NCI-H748 (cell line): ENCODE results near the gene NTM.
"Not testable (repeated sequence)": the region's sequence is repeated elsewhere in the genome, so short reads cannot be mapped to it uniquely, and the experiment has no call there.

Experiments used
- DNase-seq: peaks from one replicate; lab custom pipeline; 2025; ENCODE audit not compliant: unreplicated experiment; lab: John Stamatoyannopoulos, UW

NTM gene

DNA sequence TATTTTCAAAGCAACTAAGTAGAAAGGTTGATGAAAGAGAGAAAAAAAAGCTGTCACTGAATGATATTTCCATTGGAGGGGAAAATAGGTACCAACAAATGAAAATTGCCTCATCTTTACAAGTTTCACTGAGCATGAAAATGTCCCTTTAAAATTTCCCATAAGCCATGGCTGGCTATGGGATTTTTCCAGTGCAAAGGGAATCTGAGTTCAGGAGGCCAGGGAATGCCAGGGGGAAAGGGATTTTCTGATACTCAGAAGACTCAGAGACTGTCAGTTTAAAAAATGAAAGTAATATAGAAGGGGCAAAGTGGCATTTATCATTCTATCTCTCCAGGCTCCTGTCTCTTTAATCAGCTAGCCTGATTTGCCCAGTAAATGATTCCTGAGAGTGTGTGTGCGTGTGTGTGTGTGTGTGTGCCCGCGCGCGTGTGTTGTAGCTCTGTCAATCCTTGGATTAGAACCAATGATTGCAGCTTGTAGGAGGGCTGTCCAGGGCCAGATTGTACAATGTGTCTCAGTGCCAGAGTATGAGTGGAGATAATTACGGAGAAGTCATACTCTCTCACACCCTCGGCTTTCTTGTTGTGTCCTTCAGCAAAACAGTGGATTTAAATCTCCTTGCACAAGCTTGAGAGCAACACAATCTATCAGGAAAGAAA is at the start of gene NTM:
NTM (plus strand) TSS at position 526 of the 662 bp plus-strand sequence.
- DNase-seq: peak; percentile 75

DNA sequence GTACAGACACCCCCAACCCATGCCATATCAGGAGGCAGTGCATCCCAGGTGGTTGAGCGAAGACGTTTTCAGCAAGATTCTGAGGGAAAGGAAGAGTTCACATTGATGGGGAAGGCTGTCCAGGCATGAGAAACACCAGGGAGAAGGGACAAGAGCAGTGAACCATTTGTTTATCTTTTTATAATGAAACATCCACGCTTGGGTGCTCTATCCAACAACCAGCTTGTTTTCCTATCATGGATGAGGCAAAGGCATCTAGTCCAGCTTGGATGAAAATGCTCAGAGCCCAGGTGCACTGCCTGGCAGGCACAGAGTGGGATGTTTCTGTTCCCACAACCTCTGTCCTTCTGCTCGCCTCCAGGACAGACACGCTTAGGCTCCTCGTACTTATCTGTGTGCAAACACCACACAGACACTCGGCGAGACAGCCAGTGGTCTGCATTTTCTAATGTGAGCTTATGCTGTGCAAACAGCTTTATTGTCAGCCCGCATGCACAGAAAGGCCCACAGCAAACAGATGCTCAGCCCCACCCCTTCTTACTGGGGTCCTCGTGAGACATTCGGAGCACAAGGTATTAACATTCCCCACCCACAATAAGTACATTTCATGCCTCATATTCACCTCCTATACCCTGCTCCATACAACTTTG is 45.4 kb upstream of the NTM start:
- peak; percentile 87 for DNase-seq

DNA sequence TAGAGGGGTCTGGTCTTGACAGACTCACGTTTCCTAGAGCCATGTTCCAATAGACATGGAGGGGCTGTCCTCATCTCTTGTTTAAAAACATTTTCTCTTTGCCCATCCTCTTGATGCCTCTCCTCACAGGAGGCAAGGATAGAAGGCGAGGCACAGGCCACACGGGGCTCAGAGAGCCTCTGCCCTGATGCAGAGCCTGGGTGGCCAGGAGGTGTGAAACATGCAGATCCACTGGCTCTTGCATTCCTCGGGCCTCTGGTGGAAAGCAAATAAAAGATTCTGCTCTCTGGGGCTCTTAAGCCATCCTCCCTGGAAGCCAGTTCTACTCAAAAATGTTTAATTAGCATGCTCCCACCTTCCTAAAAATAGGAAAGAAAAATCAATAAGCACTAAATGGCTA is 43.6 kb upstream of the NTM start:
- no peak for DNase-seq

DNA sequence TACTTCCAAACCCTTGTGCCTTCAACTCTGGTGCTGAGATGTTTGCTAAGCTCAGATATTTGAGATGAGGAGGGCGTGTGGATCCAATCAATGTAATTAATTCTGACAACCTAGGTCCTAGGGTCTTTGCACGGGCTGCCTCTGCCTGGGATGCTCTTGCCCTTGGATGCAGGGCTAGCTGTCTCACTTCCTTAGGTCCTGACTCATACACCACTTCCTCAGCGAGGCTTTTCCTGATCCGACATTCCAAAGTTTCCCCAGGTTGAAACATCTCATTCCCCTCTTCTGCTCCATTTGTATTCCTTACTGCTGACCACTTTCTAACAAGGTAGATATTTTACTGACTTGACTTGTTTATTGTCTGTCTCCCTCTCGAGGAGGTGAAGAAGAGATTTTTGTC is 43.0 kb upstream of the NTM start:
- DNase-seq: no peak

DNA sequence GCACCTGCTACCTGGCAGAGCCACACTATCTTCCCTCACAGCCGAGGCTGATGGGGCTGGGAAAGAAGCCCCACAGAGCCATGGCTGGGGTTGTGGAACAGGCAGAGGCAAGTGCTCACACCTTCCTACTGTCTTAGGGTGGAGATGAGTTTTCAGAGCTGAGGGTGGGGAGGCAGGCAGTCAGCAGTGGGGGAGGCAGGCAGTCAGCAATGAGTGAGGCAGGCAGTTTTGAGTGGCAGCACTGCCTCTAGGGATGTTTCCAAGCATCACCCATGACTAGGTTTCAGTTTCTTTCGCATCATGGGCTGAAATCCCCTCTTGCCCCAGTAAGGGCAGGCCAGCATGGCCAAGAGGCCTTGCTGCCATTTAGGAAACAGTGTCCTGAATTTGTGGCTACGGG is 41.6 kb upstream of the NTM start:
- DNase-seq: no peak

DNA sequence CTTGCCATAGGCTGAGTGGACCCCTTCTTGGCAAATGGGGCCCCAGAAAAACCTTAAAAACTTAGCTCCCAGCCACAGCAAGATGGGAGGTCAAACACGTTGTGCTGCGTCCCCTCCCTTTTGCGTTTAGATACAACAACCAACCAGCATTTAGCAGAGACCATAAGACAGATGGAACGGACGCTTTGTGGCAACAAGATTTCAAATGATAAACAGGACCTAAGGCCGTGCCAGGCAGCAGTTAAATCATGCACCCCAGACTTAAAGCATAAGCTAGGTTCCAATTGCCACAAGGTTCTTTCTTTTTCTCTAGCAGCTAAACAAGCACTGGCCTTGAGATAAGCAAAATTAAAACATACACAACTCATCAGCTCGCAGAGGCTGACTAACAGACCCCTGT is 39.4 kb upstream of the NTM start:
- DNase-seq: no peak

DNA sequence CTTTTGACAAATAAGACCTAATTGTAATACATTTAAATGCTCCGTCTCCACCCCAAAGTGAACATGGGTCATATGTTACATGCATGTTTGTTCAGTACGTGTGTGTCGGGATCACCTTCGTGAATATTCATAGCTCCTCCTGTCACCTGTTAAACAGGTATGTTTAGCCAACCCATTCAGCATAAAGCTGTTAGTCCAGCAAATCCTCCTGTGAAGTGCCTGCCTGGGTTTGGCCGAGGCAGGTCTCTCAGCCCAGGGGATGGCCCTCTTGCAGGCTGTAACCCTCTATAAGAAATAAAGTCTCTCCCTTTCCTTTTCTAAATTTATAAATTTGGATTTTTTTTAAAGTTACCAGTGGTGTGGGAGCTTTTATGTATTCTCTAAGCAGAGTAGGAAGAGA is 38.9 kb upstream of the NTM start:
- DNase-seq: no peak

DNA sequence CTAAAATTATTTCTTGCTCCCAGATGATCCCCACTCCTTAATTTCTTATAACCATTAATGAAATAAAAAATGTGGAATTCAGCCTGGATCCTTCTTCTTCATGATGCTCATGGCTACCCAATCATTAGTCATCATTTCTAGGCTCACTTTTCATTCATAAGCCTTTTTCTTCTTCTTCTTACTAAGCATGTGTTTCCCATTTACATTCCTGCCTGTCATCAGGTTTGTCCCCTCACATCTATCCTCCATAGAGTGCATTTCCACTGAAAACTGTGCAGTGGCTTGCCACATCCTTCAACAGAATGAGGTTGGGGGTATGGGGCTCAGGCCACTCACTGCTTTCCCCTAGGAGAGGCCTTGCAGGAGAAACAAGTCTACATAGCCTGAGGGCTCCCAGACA is 35.8 kb upstream of the NTM start:
- no peak for DNase-seq

DNA sequence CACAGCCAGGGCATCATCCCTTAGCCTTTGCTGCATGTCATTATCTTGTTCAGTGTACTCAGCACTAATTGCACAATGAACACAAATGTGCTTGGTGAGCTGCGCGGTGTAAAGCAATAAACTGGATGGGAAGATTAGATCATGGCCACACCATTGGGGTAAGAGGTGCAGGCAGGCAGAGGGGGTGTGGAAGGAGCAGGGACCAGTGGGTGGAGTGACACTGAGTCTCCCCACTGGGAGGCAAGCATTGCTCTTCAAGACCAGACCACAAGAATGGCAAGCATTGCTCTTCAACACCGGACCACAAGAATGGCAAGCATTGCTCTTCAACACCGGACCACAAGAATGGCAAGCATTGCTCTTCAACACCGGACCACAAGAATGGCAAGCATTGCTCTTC is 28.5 kb upstream of the NTM start:
- DNase-seq: peak; percentile 53

DNA sequence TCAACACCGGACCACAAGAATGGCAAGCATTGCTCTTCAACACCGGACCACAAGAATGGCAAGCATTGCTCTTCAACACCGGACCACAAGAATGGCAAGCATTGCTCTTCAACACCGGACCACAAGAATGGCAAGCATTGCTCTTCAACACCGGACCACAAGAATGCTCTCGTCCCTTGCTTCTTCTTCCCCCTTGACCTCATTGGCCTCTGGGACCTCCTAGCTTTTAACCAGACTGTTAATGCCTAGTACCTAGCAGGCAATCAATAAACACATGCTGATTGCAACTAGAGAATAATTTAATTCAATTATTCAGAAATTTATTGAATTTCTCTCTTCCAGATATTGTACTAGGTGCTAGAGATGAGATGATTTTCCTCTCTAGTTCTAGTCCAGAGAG is 28.0 kb upstream of the NTM start:
- DNase-seq: not testable (repeated sequence)

DNA sequence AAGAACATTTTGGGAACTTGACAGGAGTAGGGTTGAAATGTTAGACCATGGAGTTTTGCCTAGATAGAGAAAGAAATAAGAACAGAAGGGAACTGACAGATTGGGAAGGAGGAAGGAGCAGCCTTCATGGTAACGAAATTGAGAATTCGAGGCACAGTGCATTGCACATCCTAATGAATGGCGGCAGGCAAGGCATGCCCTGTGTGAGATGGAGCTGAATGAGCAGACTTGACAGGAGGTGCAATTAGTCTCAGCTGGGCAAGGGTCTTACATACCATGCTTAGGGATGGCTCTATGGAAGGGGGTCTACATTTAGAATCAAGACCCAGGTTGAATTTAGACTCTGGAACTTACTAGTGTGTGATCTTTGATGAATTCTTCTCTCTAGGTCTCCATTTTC is 25.0 kb upstream of the NTM start:
- no peak for DNase-seq

DNA sequence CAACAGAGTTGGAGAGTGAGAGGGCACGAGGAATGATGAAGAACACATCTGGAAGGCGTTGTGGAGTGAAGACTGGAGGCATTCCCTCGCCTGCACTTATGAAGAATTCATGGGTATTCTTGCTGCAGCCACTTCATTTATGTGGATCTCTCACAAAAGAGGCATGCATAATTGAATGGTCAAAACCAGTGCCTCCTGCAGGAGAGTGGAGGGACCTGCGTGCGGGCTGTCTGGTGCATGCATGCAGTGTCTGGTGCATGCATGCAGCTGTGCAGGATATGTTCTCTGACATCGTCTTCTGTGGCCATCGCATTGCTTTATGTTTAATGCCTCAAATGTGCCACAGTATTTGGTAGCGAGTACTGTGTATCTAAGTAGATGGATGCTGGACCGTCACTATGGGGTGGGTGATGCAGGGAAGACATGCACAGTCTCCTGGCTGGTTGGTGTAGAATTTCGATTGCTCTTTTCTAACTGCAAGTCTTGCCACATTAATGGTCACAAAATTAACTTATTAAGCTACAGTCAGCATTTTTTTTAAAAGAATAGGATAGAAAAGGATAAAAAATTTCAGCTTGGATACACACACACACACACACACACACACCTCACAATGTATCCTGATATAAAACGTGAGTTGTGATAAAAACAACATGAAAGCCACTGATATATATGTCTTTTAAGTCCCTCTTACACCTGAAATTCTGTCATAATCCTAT is 20.9 kb upstream of the NTM start:
- DNase-seq: no peak

DNA sequence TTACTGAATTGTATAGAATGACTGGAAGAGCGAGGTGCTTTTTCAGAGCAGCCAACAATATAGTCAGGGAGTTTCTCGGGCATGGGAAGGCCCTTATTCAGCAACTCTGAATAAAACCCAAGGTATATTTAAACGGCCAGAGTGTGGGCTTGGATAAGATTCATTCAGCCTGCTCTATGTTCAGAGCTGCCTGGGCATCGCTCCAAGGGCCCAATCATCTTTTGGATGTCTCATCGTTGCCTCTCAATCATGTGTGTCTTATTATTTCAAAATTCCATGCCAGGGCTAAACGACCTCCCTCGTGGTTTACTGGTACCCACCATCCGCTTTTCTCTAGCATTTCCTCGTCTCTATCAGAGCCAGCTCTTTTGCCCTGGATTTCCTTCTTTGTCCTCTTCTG is 19.5 kb upstream of the NTM start:
- DNase-seq: no peak

DNA sequence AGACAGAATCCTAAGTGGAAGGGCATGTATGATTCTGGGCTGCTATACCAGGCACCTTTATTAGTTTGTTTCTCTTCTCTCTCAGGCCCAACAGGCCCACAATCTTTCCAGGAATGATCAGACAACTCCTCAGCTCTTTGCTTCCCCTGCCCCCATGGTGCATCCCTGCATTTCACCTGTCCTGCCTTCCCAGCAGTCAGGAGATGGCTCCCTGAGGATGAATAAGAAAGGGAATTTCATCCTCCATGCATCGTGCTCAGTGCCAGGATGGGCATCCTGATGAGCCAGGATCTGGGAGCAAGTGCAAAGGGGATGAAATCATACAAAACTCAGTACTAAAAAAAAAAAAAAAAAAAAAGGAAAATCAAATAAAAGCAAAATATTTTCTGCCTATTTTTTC is 18.6 kb upstream of the NTM start:
- no peak for DNase-seq

DNA sequence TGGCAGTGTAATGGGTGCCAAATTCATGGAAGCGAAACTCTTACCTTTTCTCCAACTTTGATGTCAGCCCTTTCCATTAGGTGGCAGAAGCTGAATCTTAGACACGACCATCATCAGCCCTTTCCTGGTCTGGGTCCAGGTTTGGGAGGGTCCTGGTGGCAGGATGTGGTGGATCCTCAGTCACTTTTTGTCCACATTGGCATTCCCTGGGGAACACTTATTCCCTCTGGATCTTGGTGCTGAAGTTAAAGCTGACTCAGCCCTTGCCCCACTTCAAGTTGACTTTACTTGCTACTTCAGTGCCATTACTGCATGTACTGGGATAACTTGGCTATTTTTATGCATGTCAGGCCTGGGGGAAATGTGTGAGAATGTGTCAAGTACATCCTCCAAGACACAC is 16.6 kb upstream of the NTM start:
- no peak for DNase-seq

DNA sequence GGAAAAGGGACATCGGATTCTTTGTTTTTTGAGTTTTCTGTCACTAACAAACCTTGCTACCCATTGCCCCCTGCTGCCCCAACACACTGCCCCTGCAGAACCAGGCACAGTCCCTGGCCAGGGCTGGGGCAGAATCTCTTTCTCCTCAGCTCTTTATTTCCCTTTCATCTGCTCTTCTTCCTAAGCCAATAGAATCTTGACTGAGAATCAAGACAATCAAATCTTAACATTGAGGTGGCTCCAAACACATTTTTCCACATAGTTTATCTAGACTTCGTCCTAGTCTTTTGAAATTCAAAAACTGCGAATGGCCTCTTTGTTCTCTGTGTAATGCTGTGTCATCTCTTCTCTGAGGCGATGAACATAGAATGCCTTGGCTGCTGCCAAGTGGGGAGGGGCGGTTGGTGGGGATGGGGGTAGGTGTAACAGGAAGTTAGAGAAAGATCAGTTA is 16.1 kb upstream of the NTM start:
- DNase-seq: no peak

DNA sequence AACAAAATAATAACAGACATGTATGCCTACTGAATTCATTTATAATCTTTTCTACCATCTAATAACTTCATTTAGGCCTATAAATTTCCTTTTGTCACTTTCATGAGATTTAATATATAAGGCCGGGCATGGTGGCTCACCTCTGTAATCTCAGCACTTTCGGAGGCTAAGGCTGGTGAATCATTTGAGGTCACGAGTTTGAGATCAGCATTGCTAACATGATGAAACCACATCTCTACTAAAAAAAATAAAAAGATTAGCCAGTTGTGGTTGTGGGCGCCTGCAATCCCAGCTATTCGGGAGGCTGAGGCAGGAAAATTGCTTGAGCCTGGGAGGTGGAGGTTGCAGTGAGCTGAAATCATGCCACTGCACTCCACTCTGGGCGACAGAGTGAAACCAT is 14.2 kb upstream of the NTM start:
- no peak for DNase-seq

DNA sequence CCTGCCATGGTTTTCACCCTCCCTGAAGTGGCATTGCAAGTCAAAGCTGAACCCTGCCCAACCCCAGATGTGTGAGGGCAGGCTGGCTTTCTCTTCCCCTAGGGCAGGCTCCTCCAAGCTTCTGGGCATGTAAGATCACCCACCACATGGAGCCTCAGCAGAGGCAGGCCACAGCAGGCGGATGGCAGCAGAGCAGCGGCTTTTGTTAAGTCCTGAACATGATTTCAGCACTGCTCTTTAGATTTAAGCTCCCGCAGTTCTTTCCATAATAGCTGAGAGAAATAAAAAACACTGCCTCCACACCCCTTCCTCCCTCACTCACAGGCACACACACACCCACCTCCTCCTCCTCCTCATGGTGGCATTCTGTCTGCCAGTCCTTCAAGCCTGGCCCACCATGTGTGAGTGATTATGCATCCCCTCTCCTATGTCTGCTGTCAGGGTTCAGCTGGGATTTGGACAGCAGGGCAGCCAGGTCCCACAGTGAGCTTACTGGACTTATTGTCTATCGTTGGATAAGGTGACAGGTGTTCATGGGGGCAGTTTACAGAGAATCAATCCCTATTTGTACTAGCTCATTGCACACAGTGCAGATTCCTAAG is 5.0 kb upstream of the NTM start:
- no peak for DNase-seq

DNA sequence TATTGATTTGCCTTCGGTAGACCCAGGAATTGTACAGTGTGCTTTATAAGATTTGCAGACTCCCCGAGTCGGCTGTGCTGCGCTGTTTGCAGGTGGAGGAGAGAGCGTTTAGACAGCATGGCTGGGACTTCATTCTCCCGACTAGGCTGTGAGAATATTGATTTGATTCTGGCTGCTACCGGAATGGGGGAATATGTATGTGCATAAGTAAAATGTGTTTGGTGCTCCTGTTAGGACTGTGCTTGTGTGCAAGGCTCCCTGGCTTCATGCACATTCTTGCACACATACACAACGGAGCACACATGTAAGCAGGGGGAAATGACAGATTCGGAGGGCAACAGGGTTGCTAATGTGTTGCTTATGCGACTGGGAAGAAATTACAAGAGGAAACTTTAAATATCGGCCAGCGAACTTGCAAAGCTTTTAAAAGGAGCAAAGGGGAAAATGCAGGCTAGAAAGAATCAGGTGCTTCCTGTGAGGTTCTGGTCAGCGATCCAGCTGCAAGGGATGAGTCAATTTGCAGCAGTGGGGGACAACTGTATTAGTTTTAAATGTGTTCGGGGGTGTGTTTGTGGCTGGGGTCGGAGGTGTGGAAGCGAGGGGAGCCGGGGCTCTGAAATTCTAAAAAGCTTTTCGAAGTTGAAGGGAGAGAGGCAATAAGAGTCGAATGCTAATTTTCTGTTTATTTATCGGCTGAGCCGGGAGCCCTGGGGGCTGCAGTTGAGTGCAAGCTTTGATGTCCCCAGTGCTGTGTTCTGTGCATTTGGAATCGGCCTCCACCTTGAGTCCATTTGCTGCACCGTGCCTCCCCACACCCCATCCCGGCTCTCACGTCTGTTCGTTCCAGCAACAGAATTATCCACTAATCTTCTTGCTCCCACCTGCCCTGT is 731 bp downstream of the NTM start:
- peak; percentile 17 for DNase-seq

DNA sequence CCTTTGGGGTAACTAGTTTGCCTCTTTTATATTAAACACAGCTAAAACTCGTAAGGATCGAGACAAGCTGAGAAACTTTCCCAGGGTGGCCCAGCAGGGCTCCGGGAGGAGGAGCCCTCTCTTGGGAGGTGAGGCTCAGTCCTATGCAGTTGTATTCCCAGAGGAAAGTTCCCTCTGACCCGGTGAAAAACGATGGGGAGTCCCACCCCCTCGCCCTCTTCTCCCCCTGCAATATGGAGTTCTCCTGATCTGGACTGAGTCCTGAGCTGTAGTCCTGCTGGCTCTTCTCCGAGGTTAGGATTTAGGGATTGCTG is 1.3 kb downstream of the NTM start:
- DNase-seq: no peak
